Mammary epithelial cell (primary cell): ENCODE results near the gene FANCG.

Experiments
- EZH2 ChIP-seq: IDR thresholded peaks from 2 replicates; pipeline ENCODE4 v1.6.1; 2012; ENCODE audit warnings: low read length, inconsistent platforms, borderline replicate concordance
- TF ChIP-seq, protein P1 (sequence below), 2 donors: IDR thresholded peaks in 1 of 2; conservative IDR thresholded peaks in 1 of 2; 2 replicates each; pipeline ENCODE4 v1.5.1; 2011 to 2012; ENCODE audit warnings: inconsistent platforms in 2 of 2, low read length in 2 of 2, mild to moderate bottlenecking in 2 of 2, control low read depth in 1 of 2, low read depth in 1 of 2; ENCODE audit not compliant: insufficient read depth in 1 of 2; ENCODE audit errors: extremely low read depth in 1 of 2

DNA sequence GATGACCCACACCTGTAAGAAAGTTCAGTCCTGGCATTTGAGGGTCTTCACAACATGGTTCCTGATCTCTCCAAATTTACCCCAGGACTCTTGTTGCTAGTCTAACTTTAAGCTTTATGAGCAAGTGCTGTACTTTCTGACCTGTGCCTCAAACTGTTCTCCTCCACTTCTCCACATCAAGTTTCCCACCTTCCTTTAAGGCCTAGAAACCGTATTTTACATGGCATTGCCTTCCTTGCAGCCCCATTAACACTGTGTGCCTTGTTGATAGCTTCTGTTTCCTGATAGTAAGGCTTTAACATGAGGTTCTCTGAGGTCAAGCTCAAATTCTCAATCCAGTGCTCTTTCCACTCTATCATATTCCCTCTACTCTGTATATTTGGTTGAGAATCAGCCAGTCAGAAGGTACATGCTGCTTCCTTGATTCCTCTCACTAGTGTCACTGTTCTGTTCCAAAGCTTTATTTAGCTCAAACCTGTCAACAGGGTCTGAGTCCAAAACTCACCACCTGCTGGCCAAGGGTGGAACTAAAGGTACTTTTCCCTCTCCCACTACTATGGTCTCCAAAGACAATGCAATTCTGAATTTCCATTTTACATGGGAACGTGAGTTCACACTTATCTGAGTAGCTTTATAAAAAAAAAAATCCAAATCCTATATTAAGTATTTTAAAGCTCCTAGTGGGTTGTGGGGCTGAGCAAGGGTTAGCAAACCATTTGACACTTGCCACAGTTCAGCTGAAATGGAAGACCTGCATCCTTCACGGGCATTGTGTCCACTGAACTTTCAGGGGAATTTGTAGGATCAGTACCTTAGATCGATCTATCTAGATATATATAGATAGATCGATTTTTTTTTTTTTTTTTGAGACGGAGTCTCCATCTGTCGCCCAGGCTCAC lies 28.4 kb downstream of the FANCG start:
- TF ChIP-seq, protein P1, sequence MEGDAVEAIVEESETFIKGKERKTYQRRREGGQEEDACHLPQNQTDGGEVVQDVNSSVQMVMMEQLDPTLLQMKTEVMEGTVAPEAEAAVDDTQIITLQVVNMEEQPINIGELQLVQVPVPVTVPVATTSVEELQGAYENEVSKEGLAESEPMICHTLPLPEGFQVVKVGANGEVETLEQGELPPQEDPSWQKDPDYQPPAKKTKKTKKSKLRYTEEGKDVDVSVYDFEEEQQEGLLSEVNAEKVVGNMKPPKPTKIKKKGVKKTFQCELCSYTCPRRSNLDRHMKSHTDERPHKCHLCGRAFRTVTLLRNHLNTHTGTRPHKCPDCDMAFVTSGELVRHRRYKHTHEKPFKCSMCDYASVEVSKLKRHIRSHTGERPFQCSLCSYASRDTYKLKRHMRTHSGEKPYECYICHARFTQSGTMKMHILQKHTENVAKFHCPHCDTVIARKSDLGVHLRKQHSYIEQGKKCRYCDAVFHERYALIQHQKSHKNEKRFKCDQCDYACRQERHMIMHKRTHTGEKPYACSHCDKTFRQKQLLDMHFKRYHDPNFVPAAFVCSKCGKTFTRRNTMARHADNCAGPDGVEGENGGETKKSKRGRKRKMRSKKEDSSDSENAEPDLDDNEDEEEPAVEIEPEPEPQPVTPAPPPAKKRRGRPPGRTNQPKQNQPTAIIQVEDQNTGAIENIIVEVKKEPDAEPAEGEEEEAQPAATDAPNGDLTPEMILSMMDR (conservative IDR thresholded peaks at IDR 0.05 in 1 of 2, IDR thresholded peaks at IDR 0.05 in 1 of 2; ENCODE audit: extremely low read depth in 1 of 2, insufficient read depth in 1 of 2, low read depth in 1 of 2, low read length in 2 of 2), result peak; percentile 61 to 68
- TF ChIP-seq EZH2, result no peak
